OCI-M2 (cell line): Measurements from ENCODE around the gene FAM162B.
"Not testable (repeated sequence)": the region's sequence is repeated elsewhere in the genome, so short reads cannot be mapped to it uniquely, and the experiment has no call there.

Experiments
- DNase-seq: peaks from one replicate; lab custom pipeline; 2025; ENCODE audit not compliant: unreplicated experiment; lab: John Stamatoyannopoulos, UW

FAM162B gene

DNA sequence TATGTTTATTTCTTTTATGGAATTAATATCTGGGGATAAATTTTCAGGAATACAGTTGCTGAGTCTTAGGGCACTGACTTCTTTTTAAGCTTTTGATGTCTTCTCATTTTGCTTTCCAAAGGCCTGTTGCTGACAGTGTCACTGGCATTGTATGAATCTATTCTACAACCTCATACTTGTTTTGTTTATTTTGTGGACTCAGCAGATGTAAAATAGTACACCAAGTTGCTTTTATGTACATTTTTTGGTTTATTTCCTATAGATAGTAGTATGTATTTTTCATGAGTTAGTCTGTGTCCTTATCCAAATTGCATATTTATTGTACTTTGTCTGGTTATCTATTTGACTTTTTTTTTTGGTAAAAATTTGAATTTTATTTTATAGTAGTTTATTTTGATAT is 35.0 kb downstream of the FAM162B start:
- no peak for DNase-seq

- DNase-seq, result no peak
These were observed 38.6 kb downstream of the FAM162B start for GRCh38 chr6:116726947-116727346.

- no peak for DNase-seq
These were observed 50.8 kb downstream of the FAM162B start for GRCh38 chr6:116714761-116715160.

DNA sequence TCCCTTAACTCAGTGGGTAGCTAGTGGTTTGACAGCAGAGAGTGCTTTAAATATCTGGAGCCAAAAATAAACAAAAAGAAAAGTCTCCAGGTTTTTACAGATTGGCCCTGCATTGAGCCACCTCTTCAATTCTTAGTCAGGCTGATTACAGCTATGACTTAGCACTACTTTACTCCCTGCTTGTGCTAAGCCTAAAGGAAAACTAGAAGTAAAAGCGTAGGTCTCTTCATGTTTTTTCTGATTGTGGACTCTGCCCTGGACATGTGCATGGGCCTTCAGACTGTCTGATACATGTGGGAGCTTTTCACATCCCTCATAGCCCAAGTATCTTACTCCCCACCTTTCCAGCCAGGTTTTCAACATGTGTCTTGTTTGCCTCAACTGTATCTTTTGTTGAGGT is 51.2 kb downstream of the FAM162B start:
- DNase-seq, result no peak

DNA sequence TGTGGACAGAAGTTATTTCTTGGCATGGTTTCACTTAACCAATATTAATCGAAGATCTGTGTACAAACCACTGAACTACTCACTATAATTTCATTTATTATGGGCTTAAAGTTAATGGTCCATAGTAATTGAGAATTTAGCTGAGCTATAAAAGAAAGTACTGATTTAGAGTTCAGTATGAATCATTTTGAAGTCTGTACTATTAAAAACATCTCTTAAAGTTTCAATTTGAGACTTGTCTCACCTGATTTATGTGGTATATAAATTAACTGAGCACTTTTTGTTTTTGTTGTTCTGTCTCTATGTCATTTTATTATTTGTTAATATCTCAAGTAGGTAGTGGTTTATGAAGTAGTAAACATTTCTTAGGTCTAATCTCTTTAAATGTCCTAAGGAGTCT is 59.6 kb downstream of the FAM162B start:
- DNase-seq, result no peak

GRCh38 chr6:116703888-116704287 is 61.6 kb downstream of the FAM162B start:
- not testable (repeated sequence) for DNase-seq
